GM18505 (cell line): ENCODE data around the gene CTNNA3.

Source experiments
- ATAC-seq: cut with Tn5 transposase; IDR thresholded peaks from one replicate; pipeline ENCODE4 v1.9.1; 2021; ENCODE audit not compliant: unreplicated experiment
- POLR2A ChIP-seq: IDR thresholded peaks from 4 replicates; pipeline ENCODE4 v1.6.1; 2011; ENCODE audit warnings: borderline replicate concordance; ENCODE audit not compliant: insufficient read depth, insufficient read length; ENCODE audit errors: extremely low read depth

Gene CTNNA3

GRCh38 chr10:67119651-67120050, 576.3 kb downstream of the CTNNA3 start:
- no peak for ATAC-seq
- TF ChIP-seq POLR2A = no peak

- ATAC-seq = no peak
- TF ChIP-seq POLR2A = no peak
Observed at GRCh38 chr10:67115972-67116371, 580.0 kb downstream of the CTNNA3 start.

GRCh38 chr10:67114945-67115344, 581.0 kb downstream of the CTNNA3 start:
- no peak for ATAC-seq
- TF ChIP-seq POLR2A = no peak

- ATAC-seq = no peak
Observed at GRCh38 chr10:67112765-67113164, 583.2 kb downstream of the CTNNA3 start.

GRCh38 chr10:67110286-67110685, 585.7 kb downstream of the CTNNA3 start:
- no peak for ATAC-seq
- no peak for TF ChIP-seq POLR2A

More at GRCh38 chr10:67112765-67113164, 583.2 kb downstream of the CTNNA3 start:
- no peak for TF ChIP-seq POLR2A

GRCh38 chr10:67107670-67108069, 588.3 kb downstream of the CTNNA3 start:
- TF ChIP-seq POLR2A = no peak
- no peak for ATAC-seq

GRCh38 chr10:67100951-67101350, 595.0 kb downstream of the CTNNA3 start:
- TF ChIP-seq POLR2A = no peak
- no peak for ATAC-seq

- no peak for TF ChIP-seq POLR2A
Observed at GRCh38 chr10:67098461-67098860, 597.5 kb downstream of the CTNNA3 start.

GRCh38 chr10:67095531-67095930, 600.5 kb downstream of the CTNNA3 start:
- no peak for ATAC-seq
- no peak for TF ChIP-seq POLR2A

More at GRCh38 chr10:67098461-67098860, 597.5 kb downstream of the CTNNA3 start:
- ATAC-seq = no peak

- TF ChIP-seq POLR2A = no peak
- ATAC-seq = no peak
Observed at GRCh38 chr10:67088036-67088435, 608.0 kb downstream of the CTNNA3 start.

- TF ChIP-seq POLR2A = no peak
Observed at GRCh38 chr10:67087135-67087425, 608.9 kb downstream of the CTNNA3 start.

GRCh38 chr10:67086327-67087134, 609.5 kb downstream of the CTNNA3 start:
- no peak for ATAC-seq
- TF ChIP-seq POLR2A = no peak

More at GRCh38 chr10:67087135-67087425, 608.9 kb downstream of the CTNNA3 start:
- no peak for ATAC-seq

- TF ChIP-seq POLR2A = no peak
- no peak for ATAC-seq
Observed at GRCh38 chr10:67079126-67079525, 616.9 kb downstream of the CTNNA3 start.

GRCh38 chr10:67077376-67077775, 618.6 kb downstream of the CTNNA3 start:
- no peak for ATAC-seq
- TF ChIP-seq POLR2A = no peak

GRCh38 chr10:67076144-67076543, 619.9 kb downstream of the CTNNA3 start:
- no peak for TF ChIP-seq POLR2A
- no peak for ATAC-seq

GRCh38 chr10:67075491-67075971, 620.5 kb downstream of the CTNNA3 start:
- no peak for TF ChIP-seq POLR2A
- ATAC-seq = no peak

- ATAC-seq = no peak
- TF ChIP-seq POLR2A = no peak
Observed at GRCh38 chr10:67072654-67073053, 623.3 kb downstream of the CTNNA3 start.
